Thyroid gland (tissue), 4 donors: Measurements from ENCODE around the gene DPYD.

Source experiments
- CTCF ChIP-seq, 6 experiments: fragments of 200-600 bp in 3 of 6; fragments of 450-650 bp in 3 of 6; sonication (generic) in 3 of 6; IDR thresholded peaks; one replicate each; pipeline ENCODE4 v1.5.1; 2016 to 2019; ENCODE audit warnings: antibody characterized with exemption in 6 of 6, mild to moderate bottlenecking in 2 of 6, inconsistent platforms in 1 of 6, moderate library complexity in 1 of 6
- POLR2A ChIP-seq, 2 donors: fragments of 450-650 bp; IDR thresholded peaks; one replicate each; pipeline ENCODE4 v1.6.1; 2017; ENCODE audit warnings: antibody characterized with exemption in 2 of 2, mild to moderate bottlenecking in 2 of 2, moderate library complexity in 1 of 2

GRCh38 chr1:97920276-97920831, 480 bp downstream of the DPYD start:
- TF ChIP-seq CTCF (IDR thresholded peaks at IDR 0.05) (no peak), POLR2A (IDR thresholded peaks at IDR 0.05) (no peak)
